GM12878 (cell line): ENCODE data around the gene SLC25A28.

Experiments used
- ATF3 ChIP-seq: IDR thresholded peaks from 2 replicates; pipeline ENCODE4 v1.6.1; 2011; ENCODE audit warnings: low read depth, mild to moderate bottlenecking, low read length, moderate library complexity, borderline replicate concordance; ENCODE audit errors: extremely low read depth
- CTCF ChIP-seq, 3 experiments: IDR thresholded peaks in 2 of 3; conservative IDR thresholded peaks in 1 of 3; 2 replicates each; pipeline ENCODE4 v1.5.1; 2011; ENCODE audit warnings: low read depth in 3 of 3, low read length in 3 of 3, mild to moderate bottlenecking in 3 of 3, control low read depth in 2 of 3, moderate library complexity in 2 of 3, inconsistent platforms in 1 of 3, mixed read lengths in 1 of 3; ENCODE audit not compliant: control insufficient read depth in 2 of 3, insufficient read depth in 1 of 3; ENCODE audit errors: extremely low read depth in 1 of 3
- EZH2 ChIP-seq: IDR thresholded peaks from 2 replicates; pipeline ENCODE4 v1.6.1; 2012; ENCODE audit warnings: low read depth, mild to moderate bottlenecking, control low read depth, inconsistent platforms, low read length, borderline replicate concordance; ENCODE audit not compliant: control insufficient read depth
- MYC ChIP-seq: IDR thresholded peaks from 2 replicates; pipeline ENCODE4 v1.6.1; 2011; ENCODE audit warnings: mild to moderate bottlenecking, low read length, moderate library complexity, inconsistent platforms; ENCODE audit not compliant: insufficient read depth, insufficient replicate concordance, insufficient read length, severe bottlenecking
- NR2C2 ChIP-seq: IDR thresholded peaks from 2 replicates; pipeline ENCODE4 v1.6.1; 2011; ENCODE audit warnings: borderline replicate concordance, low read depth; ENCODE audit not compliant: control insufficient read depth, insufficient read length
- POLR2A ChIP-seq: IDR thresholded peaks from 2 replicates; pipeline ENCODE4 v1.6.1; 2011; ENCODE audit warnings: low read depth, mild to moderate bottlenecking, low read length
- POLR2AphosphoS5 ChIP-seq: IDR thresholded peaks from 2 replicates; pipeline ENCODE4 v1.6.1; 2011; ENCODE audit warnings: mild to moderate bottlenecking, low read length, inconsistent platforms
- RAD51 ChIP-seq: fragments of 450-650 bp; IDR thresholded peaks from 2 replicates; pipeline ENCODE4 v1.6.1; 2016; ENCODE audit warnings: moderate library complexity, mild to moderate bottlenecking, inconsistent platforms
- REST ChIP-seq: IDR thresholded peaks from 2 replicates; pipeline ENCODE4 v1.6.1; 2012; ENCODE audit warnings: mild to moderate bottlenecking, low read depth, low read length
- SPI1 ChIP-seq: IDR thresholded peaks from 2 replicates; pipeline ENCODE4 v1.6.1; 2011; ENCODE audit warnings: low read depth, mild to moderate bottlenecking, low read length, moderate library complexity, borderline replicate concordance; ENCODE audit not compliant: insufficient read depth

GRCh38 chr10:99571816-99572215, 48.4 kb downstream of the SLC25A28 start:
- TF ChIP-seq EZH2 = no peak
- no peak for TF ChIP-seq REST
- no peak for TF ChIP-seq RAD51
- TF ChIP-seq CTCF (IDR thresholded peaks at IDR 0.05 in 2 of 3, conservative IDR thresholded peaks at IDR 0.05 in 1 of 3; ENCODE audit: control insufficient read depth in 2 of 3, extremely low read depth in 1 of 3, insufficient read depth in 1 of 3, low read depth in 3 of 3, low read length in 3 of 3) = no peak
- TF ChIP-seq POLR2AphosphoS5 = no peak
- TF ChIP-seq POLR2A = no peak
- no peak for TF ChIP-seq MYC
- no peak for TF ChIP-seq SPI1
- TF ChIP-seq ATF3 = no peak
- no peak for TF ChIP-seq NR2C2
